WTC11 (cell line): ENCODE results near the gene WDR53. TPM values are rescaled to one million over a fixed set of nuclear protein-coding genes. Genes with fewer than 3 reads are reported as not detected.
"Not testable (repeated sequence)": the region's sequence is repeated elsewhere in the genome, so short reads cannot be mapped to it uniquely, and the experiment has no call there.

Experiments used
- ATAC-seq: fragments of 200-7000 bp; cut with Tn5 transposase; 2 replicates; pipeline ENCODE4 v1.10.0; 2021; ENCODE audit warnings: mild to moderate bottlenecking, moderate library complexity
- CTCF ChIA-PET: fragments of 300-600 bp; sonication (Branson Sonifier 250); formaldehyde crosslinking; loops from one replicate; lab custom pipeline; 2021; ENCODE audit warnings: antibody characterized with exemption; lab: Charles Lee
- POLR2A ChIA-PET: fragments of 350-600 bp; sonication (Branson Sonifier 250); formaldehyde crosslinking; loops from one replicate; lab custom pipeline; 2021; ENCODE audit warnings: antibody characterized with exemption; lab: Charles Lee
- DNase-seq: peaks from one replicate; pipeline ENCODE4 v3.0.0; 2021; ENCODE audit warnings: low spot score
- H3K27ac Mint-ChIP-seq: 2 replicates; pipeline ENCODE4 v1.8.0; 2021; ENCODE audit warnings: mixed read lengths
- H3K27me3 Mint-ChIP-seq: 2 replicates; pipeline ENCODE4 v1.8.0; 2021; ENCODE audit warnings: low read depth, mild to moderate bottlenecking, moderate library complexity, mixed read lengths
- H3K36me3 Mint-ChIP-seq: 2 replicates; pipeline ENCODE4 v1.8.0; 2021; ENCODE audit warnings: mixed read lengths
- H3K4me1 Mint-ChIP-seq: 2 replicates; pipeline ENCODE4 v1.8.0; 2022; ENCODE audit warnings: mixed read lengths
- H3K4me3 Mint-ChIP-seq: 2 replicates; pipeline ENCODE4 v1.8.0; 2021; ENCODE audit warnings: mild to moderate bottlenecking, moderate library complexity, mixed read lengths
- H3K9me3 Mint-ChIP-seq: 2 replicates; pipeline ENCODE4 v1.8.0; 2021; ENCODE audit warnings: mixed read lengths
- CREM ChIP-seq: sonication (generic); formaldehyde crosslinking; IDR thresholded peaks from 2 replicates; pipeline ENCODE4 v1.8.1; 2022; ENCODE audit warnings: mild to moderate bottlenecking, missing genetic modification reagents, moderate library complexity
- FOXJ3 ChIP-seq: sonication (generic); formaldehyde crosslinking; IDR thresholded peaks from 2 replicates; pipeline ENCODE4 v1.9.0; 2021; ENCODE audit warnings: missing genetic modification reagents, mild to moderate bottlenecking, borderline replicate concordance
- FOXK1 ChIP-seq: sonication (generic); formaldehyde crosslinking; IDR thresholded peaks from 2 replicates; pipeline ENCODE4 v1.8.0; 2022; ENCODE audit warnings: mild to moderate bottlenecking, moderate library complexity, missing genetic modification reagents
- GABPB1 ChIP-seq: sonication (generic); formaldehyde crosslinking; IDR thresholded peaks from 2 replicates; pipeline ENCODE4 v1.8.1; 2023; ENCODE audit warnings: mild to moderate bottlenecking, missing genetic modification reagents
- GRHL2 ChIP-seq: fragments of 250-450 bp; sonication (Bioruptor Pico); IDR thresholded peaks from 2 replicates; pipeline ENCODE4 v1.8.0; 2022; ENCODE audit warnings: mild to moderate bottlenecking, moderate library complexity; ENCODE audit not compliant: insufficient replicate concordance, severe bottlenecking
- HMGA2 ChIP-seq: fragments of 250-450 bp; sonication (Bioruptor Pico); IDR thresholded peaks from 2 replicates; pipeline ENCODE4 v1.4.0; 2021; ENCODE audit warnings: mild to moderate bottlenecking, moderate library complexity
- JAZF1 ChIP-seq: fragments of 250-450 bp; sonication (Bioruptor Pico); IDR thresholded peaks from 2 replicates; pipeline ENCODE4 v1.9.0; 2021; ENCODE audit warnings: moderate library complexity, mild to moderate bottlenecking, inconsistent platforms
- NR3C1 ChIP-seq: sonication (generic); formaldehyde crosslinking; conservative IDR thresholded peaks from 2 replicates; pipeline ENCODE4 v1.8.1; 2023; ENCODE audit warnings: low read depth, mild to moderate bottlenecking, missing genetic modification reagents
- OVOL2 ChIP-seq: fragments of 250-450 bp; sonication (Bioruptor Pico); IDR thresholded peaks from 2 replicates; pipeline ENCODE4 v1.9.0; 2021; ENCODE audit warnings: mild to moderate bottlenecking, borderline replicate concordance
- PRRX2 ChIP-seq: fragments of 250-450 bp; sonication (Bioruptor Pico); IDR thresholded peaks from 2 replicates; pipeline ENCODE4 v1.8.0; 2021; ENCODE audit warnings: mild to moderate bottlenecking
- SMAD3 ChIP-seq: sonication (generic); formaldehyde crosslinking; IDR thresholded peaks from 2 replicates; pipeline ENCODE4 v1.8.0; 2022; ENCODE audit warnings: missing genetic modification reagents, mild to moderate bottlenecking, borderline replicate concordance
- TP53 ChIP-seq: sonication (generic); formaldehyde crosslinking; IDR thresholded peaks from 2 replicates; pipeline ENCODE4 v1.8.1; 2023; ENCODE audit warnings: mild to moderate bottlenecking, missing genetic modification reagents
- ZNF232 ChIP-seq: sonication (generic); formaldehyde crosslinking; IDR thresholded peaks from 2 replicates; pipeline ENCODE4 v1.8.0; 2022; ENCODE audit warnings: mild to moderate bottlenecking, missing genetic modification reagents
- ZNF317 ChIP-seq: sonication (generic); formaldehyde crosslinking; IDR thresholded peaks from 2 replicates; pipeline ENCODE4 v1.8.1; 2023; ENCODE audit warnings: low read depth, mild to moderate bottlenecking, moderate library complexity, missing genetic modification reagents, borderline replicate concordance
- ZNF416 ChIP-seq: fragments of 250-450 bp; sonication (Bioruptor Pico); IDR thresholded peaks from 2 replicates; pipeline ENCODE4 v1.9.0; 2021; ENCODE audit warnings: mild to moderate bottlenecking, inconsistent platforms
- total RNA-seq: library from RNA; stranded (reverse); gene quantifications from 3 replicates; pipeline ENCODE4 v1.2.3, GENCODE V29; 2021
- TF ChIP-seq, protein P1 (sequence below): sonication (generic); formaldehyde crosslinking; conservative IDR thresholded peaks from 2 replicates; pipeline ENCODE4 v1.8.1; 2022; ENCODE audit warnings: mild to moderate bottlenecking, missing genetic modification reagents
- TF ChIP-seq, protein P2 (sequence below): sonication (generic); formaldehyde crosslinking; IDR thresholded peaks from 2 replicates; pipeline ENCODE4 v1.8.1; 2023; ENCODE audit warnings: mild to moderate bottlenecking, missing genetic modification reagents
- TF ChIP-seq, protein P3 (sequence below): sonication (generic); formaldehyde crosslinking; IDR thresholded peaks from 2 replicates; pipeline ENCODE4 v1.8.1; 2023; ENCODE audit warnings: mild to moderate bottlenecking, missing genetic modification reagents, moderate library complexity
- TF ChIP-seq, protein P4 (sequence below): sonication (generic); formaldehyde crosslinking; IDR thresholded peaks from 2 replicates; pipeline ENCODE4 v1.8.0; 2023; ENCODE audit warnings: missing genetic modification reagents
- TF ChIP-seq, protein P5 (sequence below): sonication (generic); formaldehyde crosslinking; IDR thresholded peaks from 2 replicates; pipeline ENCODE4 v1.8.0; 2022; ENCODE audit warnings: mild to moderate bottlenecking, missing genetic modification reagents

Gene WDR53
- total RNA-seq, 1 experiment from 2014 or later = 21.4 TPM

DNA sequence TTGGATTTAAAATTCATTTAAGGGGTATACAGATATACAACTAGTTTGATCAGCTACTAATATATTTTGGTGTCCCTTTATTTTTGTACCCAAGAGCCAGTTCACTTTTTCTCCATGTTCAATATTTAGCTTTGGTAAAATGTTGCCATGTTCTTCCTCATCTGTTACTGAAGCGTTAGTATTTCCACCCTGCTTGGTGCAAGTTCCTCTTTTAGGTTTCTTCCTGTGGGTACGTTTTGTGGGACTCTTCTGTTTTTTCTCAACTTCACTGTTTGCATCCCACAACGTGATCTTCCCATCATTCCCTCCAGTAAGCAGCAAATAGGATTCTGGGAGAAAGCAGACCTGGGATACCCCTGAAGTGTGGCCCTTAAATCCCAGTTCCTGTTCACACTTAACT lies 14.1 kb downstream of the WDR53 start (continued):
- TF ChIP-seq ZNF232 (CRISPR knock-in tag) = no peak
- TF ChIP-seq FOXJ3 (CRISPR knock-in tag) = no peak
- TF ChIP-seq, protein P1, sequence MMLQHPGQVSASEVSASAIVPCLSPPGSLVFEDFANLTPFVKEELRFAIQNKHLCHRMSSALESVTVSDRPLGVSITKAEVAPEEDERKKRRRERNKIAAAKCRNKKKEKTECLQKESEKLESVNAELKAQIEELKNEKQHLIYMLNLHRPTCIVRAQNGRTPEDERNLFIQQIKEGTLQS (CRISPR knock-in tag) = no peak
- TF ChIP-seq GRHL2 = no peak
- TF ChIP-seq ZNF416 = no peak
- no peak for TF ChIP-seq TP53 (CRISPR knock-in tag)

DNA sequence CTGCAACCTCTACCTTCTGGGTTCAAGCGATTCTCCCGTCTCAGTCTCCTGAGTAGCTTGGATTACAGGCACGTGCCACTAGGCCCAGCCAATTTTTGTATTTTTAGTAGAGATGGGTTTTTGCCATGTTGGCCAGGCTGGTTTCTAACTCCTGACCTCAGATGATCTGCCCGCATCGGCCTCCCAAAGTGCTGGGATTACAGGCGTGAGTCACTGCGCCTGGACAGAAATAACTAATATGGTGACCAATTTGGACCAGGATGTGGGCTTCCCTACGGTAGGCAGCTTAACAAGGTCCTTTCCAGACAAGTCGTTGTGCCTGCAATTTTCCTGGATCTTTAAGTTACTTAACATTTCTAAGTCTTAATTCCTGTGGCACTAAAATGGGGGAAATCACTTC lies 14.8 kb downstream of the WDR53 start:
- CTCF ChIA-PET = no interaction called here
- POLR2A ChIA-PET = no interaction called here
- H3K27ac Mint-ChIP-seq = no peak overlapping the region
- H3K27me3 Mint-ChIP-seq = peaks cover 5% of the 10 kb centered on the region; the same call in 1 of the 2 replicates
- no peaks in the 10 kb centered on the region for H3K4me1 Mint-ChIP-seq
- H3K9me3 Mint-ChIP-seq = peaks cover 21% of the 10 kb centered on the region
- ATAC-seq (no peak), DNase-seq (no peak)
- no peak for TF ChIP-seq GRHL2
- TF ChIP-seq SMAD3 = no peak
- TF ChIP-seq CREM = no peak
- no peak for TF ChIP-seq JAZF1 (CRISPR knock-in tag)
- no peak for TF ChIP-seq OVOL2 (CRISPR knock-in tag)
- TF ChIP-seq ZNF232 (CRISPR knock-in tag) = no peak
- TF ChIP-seq, protein P2, sequence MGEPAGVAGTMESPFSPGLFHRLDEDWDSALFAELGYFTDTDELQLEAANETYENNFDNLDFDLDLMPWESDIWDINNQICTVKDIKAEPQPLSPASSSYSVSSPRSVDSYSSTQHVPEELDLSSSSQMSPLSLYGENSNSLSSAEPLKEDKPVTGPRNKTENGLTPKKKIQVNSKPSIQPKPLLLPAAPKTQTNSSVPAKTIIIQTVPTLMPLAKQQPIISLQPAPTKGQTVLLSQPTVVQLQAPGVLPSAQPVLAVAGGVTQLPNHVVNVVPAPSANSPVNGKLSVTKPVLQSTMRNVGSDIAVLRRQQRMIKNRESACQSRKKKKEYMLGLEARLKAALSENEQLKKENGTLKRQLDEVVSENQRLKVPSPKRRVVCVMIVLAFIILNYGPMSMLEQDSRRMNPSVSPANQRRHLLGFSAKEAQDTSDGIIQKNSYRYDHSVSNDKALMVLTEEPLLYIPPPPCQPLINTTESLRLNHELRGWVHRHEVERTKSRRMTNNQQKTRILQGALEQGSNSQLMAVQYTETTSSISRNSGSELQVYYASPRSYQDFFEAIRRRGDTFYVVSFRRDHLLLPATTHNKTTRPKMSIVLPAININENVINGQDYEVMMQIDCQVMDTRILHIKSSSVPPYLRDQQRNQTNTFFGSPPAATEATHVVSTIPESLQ = no peak
- TF ChIP-seq ZNF317 (CRISPR knock-in tag) = no peak
- TF ChIP-seq, protein P3, sequence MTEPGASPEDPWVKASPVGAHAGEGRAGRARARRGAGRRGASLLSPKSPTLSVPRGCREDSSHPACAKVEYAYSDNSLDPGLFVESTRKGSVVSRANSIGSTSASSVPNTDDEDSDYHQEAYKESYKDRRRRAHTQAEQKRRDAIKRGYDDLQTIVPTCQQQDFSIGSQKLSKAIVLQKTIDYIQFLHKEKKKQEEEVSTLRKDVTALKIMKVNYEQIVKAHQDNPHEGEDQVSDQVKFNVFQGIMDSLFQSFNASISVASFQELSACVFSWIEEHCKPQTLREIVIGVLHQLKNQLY = no peak
- no peak for TF ChIP-seq NR3C1 (CRISPR knock-in tag)
- TF ChIP-seq, protein P4, sequence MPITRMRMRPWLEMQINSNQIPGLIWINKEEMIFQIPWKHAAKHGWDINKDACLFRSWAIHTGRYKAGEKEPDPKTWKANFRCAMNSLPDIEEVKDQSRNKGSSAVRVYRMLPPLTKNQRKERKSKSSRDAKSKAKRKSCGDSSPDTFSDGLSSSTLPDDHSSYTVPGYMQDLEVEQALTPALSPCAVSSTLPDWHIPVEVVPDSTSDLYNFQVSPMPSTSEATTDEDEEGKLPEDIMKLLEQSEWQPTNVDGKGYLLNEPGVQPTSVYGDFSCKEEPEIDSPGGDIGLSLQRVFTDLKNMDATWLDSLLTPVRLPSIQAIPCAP = no peak
- no peak for TF ChIP-seq FOXK1 (CRISPR knock-in tag)
- TF ChIP-seq GABPB1 (CRISPR knock-in tag) = no peak
- TF ChIP-seq PRRX2 (CRISPR knock-in tag) = no peak
- H3K36me3 Mint-ChIP-seq = peaks cover 19% of the 10 kb centered on the region
- no peak overlapping the region for H3K4me3 Mint-ChIP-seq

DNA sequence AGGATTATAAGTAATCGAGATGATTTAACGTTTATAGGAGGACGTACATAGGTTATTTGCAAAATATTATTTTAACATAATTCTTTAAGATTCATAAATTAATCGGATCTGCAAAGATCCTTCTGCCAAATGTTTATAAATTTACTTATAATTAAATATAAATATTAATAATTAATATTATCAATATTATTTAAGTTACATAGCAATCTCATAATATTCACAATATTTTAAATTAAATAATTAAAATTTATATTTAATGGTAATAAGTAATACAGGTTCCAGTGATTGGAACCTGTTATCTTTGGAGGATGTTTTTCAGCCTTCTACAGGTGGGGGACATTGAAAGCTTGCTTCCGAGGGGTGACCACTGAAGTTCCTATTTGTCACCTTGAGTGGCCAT lies 16.1 kb downstream of the WDR53 start:
- DNase-seq (no peak), ATAC-seq (no peak)
- H3K4me3 Mint-ChIP-seq = no peak overlapping the region
- H3K4me1 Mint-ChIP-seq = no peaks in the 10 kb centered on the region
- H3K27me3 Mint-ChIP-seq = peaks cover 10% of the 10 kb centered on the region; the same call in 1 of the 2 replicates
- H3K9me3 Mint-ChIP-seq = peaks cover 33% of the 10 kb centered on the region
- ChIA-PET POLR2A (no interaction called here), CTCF (no interaction called here)
- TF ChIP-seq, protein P5, sequence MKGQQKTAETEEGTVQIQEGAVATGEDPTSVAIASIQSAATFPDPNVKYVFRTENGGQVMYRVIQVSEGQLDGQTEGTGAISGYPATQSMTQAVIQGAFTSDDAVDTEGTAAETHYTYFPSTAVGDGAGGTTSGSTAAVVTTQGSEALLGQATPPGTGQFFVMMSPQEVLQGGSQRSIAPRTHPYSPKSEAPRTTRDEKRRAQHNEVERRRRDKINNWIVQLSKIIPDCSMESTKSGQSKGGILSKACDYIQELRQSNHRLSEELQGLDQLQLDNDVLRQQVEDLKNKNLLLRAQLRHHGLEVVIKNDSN (CRISPR knock-in tag) = no peak
- peak; percentile 91 for TF ChIP-seq HMGA2
- peaks cover 26% of the 10 kb centered on the region for H3K36me3 Mint-ChIP-seq
- no peak overlapping the region for H3K27ac Mint-ChIP-seq

DNA sequence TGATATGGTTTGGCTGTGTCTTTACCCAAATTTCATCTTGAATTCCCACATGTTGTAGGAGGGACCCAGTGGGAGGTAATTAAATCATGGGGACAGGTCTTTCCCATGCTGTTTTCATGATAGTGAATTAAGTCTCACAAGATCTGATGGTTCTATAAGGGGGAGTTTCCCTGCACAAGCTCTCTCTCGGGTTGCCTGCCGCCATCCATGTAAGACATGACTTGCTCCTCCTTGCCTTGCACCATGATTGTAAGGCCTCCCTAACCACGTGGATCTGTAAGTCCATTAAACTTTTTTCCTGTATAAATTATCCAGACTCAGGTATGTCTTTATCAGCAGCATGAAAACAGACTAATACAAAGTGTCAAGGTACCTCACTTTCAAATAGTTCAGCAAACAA lies 18.2 kb downstream of the WDR53 start:
- ATAC-seq, DNase-seq, H3K4me1 Mint-ChIP-seq, POLR2A ChIA-PET, H3K27ac Mint-ChIP-seq, CTCF ChIA-PET, H3K4me3 Mint-ChIP-seq: not testable (repeated sequence)
- Mint-ChIP-seq H3K36me3 (peaks cover 27% of the 10 kb centered on the region), H3K27me3 (peaks cover 10% of the 10 kb centered on the region; the same call in 1 of the 2 replicates), H3K9me3 (peaks cover 35% of the 10 kb centered on the region)

DNA sequence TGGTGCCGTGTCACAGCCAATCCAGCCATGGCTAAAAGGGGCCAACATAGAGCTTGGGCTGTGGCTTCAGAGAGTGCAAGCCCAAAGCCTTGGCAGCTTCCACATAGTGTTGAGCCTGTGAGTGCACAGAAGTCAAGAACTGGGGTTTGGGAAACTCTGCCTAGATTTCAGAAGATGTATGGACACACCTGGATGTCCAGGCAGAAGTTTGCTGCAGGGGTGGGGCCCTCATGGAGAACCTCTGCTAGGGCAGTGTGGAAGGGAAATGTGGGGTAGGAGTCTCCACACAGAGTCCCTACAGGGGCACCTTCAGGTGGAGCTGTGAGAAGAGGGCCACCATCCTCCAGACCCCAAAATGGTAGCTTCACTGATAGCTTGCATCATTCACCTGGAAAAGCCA lies 19.0 kb downstream of the WDR53 start:
- DNase-seq, H3K4me1 Mint-ChIP-seq, ATAC-seq, H3K4me3 Mint-ChIP-seq, H3K27ac Mint-ChIP-seq, POLR2A ChIA-PET, CTCF ChIA-PET: not testable (repeated sequence)
- H3K27me3 Mint-ChIP-seq = peaks cover 10% of the 10 kb centered on the region; the same call in 1 of the 2 replicates
- peaks cover 39% of the 10 kb centered on the region for H3K9me3 Mint-ChIP-seq
- peaks cover 27% of the 10 kb centered on the region for H3K36me3 Mint-ChIP-seq
